Psoas muscle (tissue), 8 donors: ENCODE results near the gene DCP2. TPM values are rescaled to one million over a fixed set of nuclear protein-coding genes. Genes with fewer than 3 reads are reported as not detected.
A peak's percentile ranks its signal among the peaks of the same experiment; 100 is the strongest.

Experiments used
- ATAC-seq, 4 donors: fragments of 200-7000 bp; cut with Tn5 transposase; one replicate each; pipeline ENCODE4 v1.9.1; 2020; ENCODE audit warnings: moderate library complexity in 3 of 4, mild to moderate bottlenecking in 2 of 4
- DNase-seq, 2 donors: peaks; one replicate each; pipeline ENCODE4 v3.0.0-alpha.2; 2020
- H3K27ac ChIP-seq: fragments of 200-600 bp; one replicate; pipeline ENCODE4 v1.8.0; 2022
- H3K27me3 ChIP-seq, 3 donors: fragments of 200-600 bp in 1 of 3; one replicate each; pipeline versions ENCODE4 v1.6.1 to v1.8.0; 2013 to 2022; ENCODE audit warnings: low read length in 2 of 3, mild to moderate bottlenecking in 2 of 3, moderate library complexity in 1 of 3; ENCODE audit not compliant: insufficient read depth in 3 of 3
- H3K36me3 ChIP-seq, 2 donors: fragments of 200-600 bp in 1 of 2; one replicate each; pipeline versions ENCODE4 v1.6.1 to v1.8.0; 2013 to 2022; ENCODE audit warnings: low read depth in 1 of 2, mild to moderate bottlenecking in 1 of 2, moderate library complexity in 1 of 2; ENCODE audit not compliant: insufficient read depth in 1 of 2
- H3K4me1 ChIP-seq: fragments of 200-600 bp; one replicate; pipeline ENCODE4 v1.8.0; 2022
- H3K4me3 ChIP-seq: fragments of 200-600 bp; one replicate; pipeline ENCODE4 v1.8.0; 2022; ENCODE audit warnings: mild to moderate bottlenecking
- H3K9me3 ChIP-seq: fragments of 200-600 bp; one replicate; pipeline ENCODE4 v1.8.0; 2022
- WGBS, 3 donors: extraction: QIAGEN DNeasy Blood & Tissue Kit; methylation state at CpG; one replicate each; pipeline versions ENCODE4 v1.1.6 to v1.1.7; 2013; 5-methylcytosine and 5-hydroxymethylcytosine counted together
- intact Hi-C, 2 donors: fragments of 100-400 bp; cut with DNase I; formaldehyde crosslinking; loops; one replicate each; pipeline versions ENCODE4 v1.11.0 to v1.14.2; 2022
- polyA plus RNA-seq, 3 donors: library from polyadenylated mRNA; stranded (reverse); fragments of 200-250 nt; gene quantifications; one replicate each; pipeline ENCODE4 v1.2.3, GENCODE V29; 2013
- total RNA-seq, 4 donors: library from RNA; stranded (reverse); fragmentation: NEBNext Ultra II Directional in 2 of 4; extraction: Animal tissue kit (Norgen Biotek cat#: 25700) in 2 of 4; gene quantifications; one replicate each; pipeline versions ENCODE4 v1.2.1 to v1.2.4, GENCODE V29; 2021 to 2023
- TF ChIP-seq, protein P1 (sequence below): fragments of 200-600 bp; IDR thresholded peaks from one replicate; pipeline ENCODE4 v1.8.0; 2022; ENCODE audit warnings: antibody characterized with exemption
- donor health status: healthy with polysubstance abuse.
- donor health status: DM: no; HTN: no; CAD: no; lungs with moderate emphysema.
- donor health status: Bipolar disorder and iron deficiency.
- donor health status: healthy.
- donor health status: DM: yes; HTN: yes; CAD: no.
- donor health status: DM: no; HTN: no; CAD: no.
- donor health status: DM: no; HTN: no; CAD: no.
- donor health status: DM: yes; HTN: yes; CAD: no.

DCP2 gene
- total and polyA plus RNA-seq, 7 donors = 4.0 to 41.7 (median 20.2) TPM

- Histone ChIP-seq H3K36me3 (peaks cover 0 to 20% of the 10 kb centered on the region in 2 donors), H3K4me3 (no peak overlapping the region), H3K4me1 (peaks cover 8% of the 10 kb centered on the region), H3K27me3 (no peaks in the 10 kb centered on the region), H3K27ac (no peak overlapping the region), H3K9me3 (no peaks in the 10 kb centered on the region)
- ATAC-seq (no peak), DNase-seq (no peak)
- 74 to 85% (median 79%) methylated on average over 2 of the region's 2 CpGs for WGBS, 3 donors
- intact Hi-C loops = no loop called here
- TF ChIP-seq, protein P1, sequence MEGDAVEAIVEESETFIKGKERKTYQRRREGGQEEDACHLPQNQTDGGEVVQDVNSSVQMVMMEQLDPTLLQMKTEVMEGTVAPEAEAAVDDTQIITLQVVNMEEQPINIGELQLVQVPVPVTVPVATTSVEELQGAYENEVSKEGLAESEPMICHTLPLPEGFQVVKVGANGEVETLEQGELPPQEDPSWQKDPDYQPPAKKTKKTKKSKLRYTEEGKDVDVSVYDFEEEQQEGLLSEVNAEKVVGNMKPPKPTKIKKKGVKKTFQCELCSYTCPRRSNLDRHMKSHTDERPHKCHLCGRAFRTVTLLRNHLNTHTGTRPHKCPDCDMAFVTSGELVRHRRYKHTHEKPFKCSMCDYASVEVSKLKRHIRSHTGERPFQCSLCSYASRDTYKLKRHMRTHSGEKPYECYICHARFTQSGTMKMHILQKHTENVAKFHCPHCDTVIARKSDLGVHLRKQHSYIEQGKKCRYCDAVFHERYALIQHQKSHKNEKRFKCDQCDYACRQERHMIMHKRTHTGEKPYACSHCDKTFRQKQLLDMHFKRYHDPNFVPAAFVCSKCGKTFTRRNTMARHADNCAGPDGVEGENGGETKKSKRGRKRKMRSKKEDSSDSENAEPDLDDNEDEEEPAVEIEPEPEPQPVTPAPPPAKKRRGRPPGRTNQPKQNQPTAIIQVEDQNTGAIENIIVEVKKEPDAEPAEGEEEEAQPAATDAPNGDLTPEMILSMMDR = no peak
Measured at GRCh38 chr5:113047234-113047633, 70.6 kb downstream of the DCP2 start.

DNA sequence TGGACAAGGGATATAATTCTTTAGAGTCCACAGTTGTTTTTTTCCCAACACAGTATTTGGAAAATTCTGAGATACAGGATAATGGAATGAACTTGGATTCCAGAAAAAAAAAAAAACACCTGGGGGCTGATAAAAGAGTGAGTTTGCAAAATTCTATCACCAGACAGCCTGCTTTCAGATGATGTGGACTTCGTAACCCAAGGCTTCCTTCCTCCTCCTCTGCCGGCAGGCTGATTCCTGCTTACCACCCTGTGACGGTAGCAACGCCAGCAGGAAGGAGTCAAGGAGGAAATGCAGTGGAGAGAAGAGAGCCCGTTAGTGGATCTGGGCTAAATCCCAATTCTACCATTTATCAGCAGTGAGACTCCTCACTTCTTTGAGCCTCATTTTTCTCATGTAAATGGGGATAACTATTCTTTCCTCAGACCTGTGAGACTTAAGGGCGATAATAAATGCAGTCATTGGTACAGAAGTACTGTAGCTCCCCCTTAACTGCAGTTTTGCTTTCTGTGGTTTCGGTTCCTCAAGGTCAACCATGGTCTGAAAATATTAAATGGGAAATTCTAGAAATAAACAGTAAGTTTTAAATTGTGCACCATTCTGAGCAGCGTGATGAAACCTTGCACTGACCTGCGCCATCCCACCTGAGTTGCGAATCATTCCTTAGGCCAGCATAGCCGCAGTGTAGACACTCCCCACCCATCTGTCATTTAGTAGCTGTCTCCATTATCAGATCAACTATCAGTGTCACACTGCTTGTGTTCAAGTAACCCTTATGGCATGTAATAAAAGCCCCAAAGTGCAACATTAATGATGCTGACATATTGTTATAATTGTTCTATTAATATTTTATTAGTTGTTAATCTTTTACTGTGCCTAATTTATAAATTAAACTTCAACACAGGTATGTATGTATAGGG is 71.4 kb downstream of the DCP2 start:
- Histone ChIP-seq H3K9me3 (no peaks in the 10 kb centered on the region), H3K27ac (no peak overlapping the region), H3K36me3 (peaks cover 0 to 21% of the 10 kb centered on the region in 2 donors), H3K4me1 (peaks cover 8% of the 10 kb centered on the region), H3K4me3 (no peak overlapping the region), H3K27me3 (no peaks in the 10 kb centered on the region)
- DNase-seq = no peak
- no peak for ATAC-seq
- intact Hi-C loops = no loop called here
- TF ChIP-seq, protein P1 = no peak
- 78 to 86% (median 84%) methylated on average over 11 of the region's 11 CpGs for WGBS, 3 donors

GRCh38 chr5:113048931-113049330 is 72.3 kb downstream of the DCP2 start:
- H3K27ac ChIP-seq = no peak overlapping the region
- peaks cover 0 to 30% of the 10 kb centered on the region in 2 donors for H3K36me3 ChIP-seq
- intact Hi-C loops = no loop called here
- no peak for ATAC-seq
- no peaks in the 10 kb centered on the region for H3K27me3 ChIP-seq
- TF ChIP-seq, protein P1 = no peak
- WGBS, 3 donors = 94 to 96% (median 94%) methylated on average over 10 of the region's 10 CpGs
- H3K9me3 ChIP-seq = no peaks in the 10 kb centered on the region
- H3K4me1 ChIP-seq = peaks cover 8% of the 10 kb centered on the region
- H3K4me3 ChIP-seq = no peak overlapping the region
- DNase-seq = no peak

GRCh38 chr5:113050721-113051382 is 74.3 kb downstream of the DCP2 start:
- Histone ChIP-seq H3K4me1 (peaks cover 8% of the 10 kb centered on the region), H3K27me3 (no peaks in the 10 kb centered on the region), H3K4me3 (no peak overlapping the region), H3K36me3 (peaks cover 0 to 30% of the 10 kb centered on the region in 2 donors), H3K27ac (no peak overlapping the region), H3K9me3 (no peaks in the 10 kb centered on the region)
- intact Hi-C loops = no loop called here
- WGBS, 3 donors = 46 to 54% (median 50%) methylated on average over 9 of the region's 9 CpGs
- TF ChIP-seq, protein P1 = no peak
- no peak for DNase-seq
- ATAC-seq = peak in 3 of 4 donors; percentile 38 to 60 (median 42)
